Measurements from ENCODE around the gene ERC2.

Gene ERC2

GRCh38 chr3:55801068-55801467, 667.2 kb downstream of the ERC2 start:
- TF ChIP-seq CTCF (IDR thresholded peaks at IDR 0.05; ENCODE audit: low read depth, low read length, missing control alignments), result no peak
- no peak for DNase-seq (ENCODE audit: low read depth)
- in situ Hi-C loops (cut with HindIII; ENCODE audit: low sequenced_read_pairs), result no loop called here

GRCh38 chr3:55797775-55798174, 670.5 kb downstream of the ERC2 start:
- TF ChIP-seq CTCF (IDR thresholded peaks at IDR 0.05; ENCODE audit: low read depth, low read length, missing control alignments), result no peak
- in situ Hi-C loops (cut with HindIII; ENCODE audit: low sequenced_read_pairs), result no loop called here
- DNase-seq (ENCODE audit: low read depth), result no peak
- H3K4me3 ChIP-seq (ENCODE audit: low read depth, low read length), result no peak overlapping the region

More at GRCh38 chr3:55801068-55801467, 667.2 kb downstream of the ERC2 start:
- no peak overlapping the region for H3K4me3 ChIP-seq (ENCODE audit: low read depth, low read length)

GRCh38 chr3:55797084-55797483, 671.2 kb downstream of the ERC2 start:
- in situ Hi-C loops (cut with HindIII; ENCODE audit: low sequenced_read_pairs), result no loop called here
- no peak for DNase-seq (ENCODE audit: low read depth)
- H3K4me3 ChIP-seq (ENCODE audit: low read depth, low read length), result no peak overlapping the region
- TF ChIP-seq CTCF (IDR thresholded peaks at IDR 0.05; ENCODE audit: low read depth, low read length, missing control alignments), result no peak

- H3K4me3 ChIP-seq (ENCODE audit: low read depth, low read length), result no peak overlapping the region
- no peak for TF ChIP-seq CTCF (IDR thresholded peaks at IDR 0.05; ENCODE audit: low read depth, low read length, missing control alignments)
- in situ Hi-C loops (cut with HindIII; ENCODE audit: low sequenced_read_pairs), result no loop called here
- no peak for DNase-seq (ENCODE audit: low read depth)
Measured at GRCh38 chr3:55796533-55796932, 671.7 kb downstream of the ERC2 start.

- DNase-seq (ENCODE audit: low read depth), result no peak
- no peak for TF ChIP-seq CTCF (IDR thresholded peaks at IDR 0.05; ENCODE audit: low read depth, low read length, missing control alignments)
- H3K4me3 ChIP-seq (ENCODE audit: low read depth, low read length), result no peak overlapping the region
- in situ Hi-C loops (cut with HindIII; ENCODE audit: low sequenced_read_pairs), result no loop called here
Measured at GRCh38 chr3:55795746-55796145, 672.5 kb downstream of the ERC2 start.

- no peak overlapping the region for H3K4me3 ChIP-seq (ENCODE audit: low read depth, low read length)
- DNase-seq (ENCODE audit: low read depth), result no peak
- in situ Hi-C loops (cut with HindIII; ENCODE audit: low sequenced_read_pairs), result no loop called here
- TF ChIP-seq CTCF (IDR thresholded peaks at IDR 0.05; ENCODE audit: low read depth, low read length, missing control alignments), result no peak
Measured at GRCh38 chr3:55795296-55795695, 673.0 kb downstream of the ERC2 start.

- in situ Hi-C loops (cut with HindIII; ENCODE audit: low sequenced_read_pairs), result no loop called here
- DNase-seq (ENCODE audit: low read depth), result no peak
- no peak for TF ChIP-seq CTCF (IDR thresholded peaks at IDR 0.05; ENCODE audit: low read depth, low read length, missing control alignments)
Measured at GRCh38 chr3:55792742-55793141, 675.5 kb downstream of the ERC2 start.

More at GRCh38 chr3:55792742-55793141, 675.5 kb downstream of the ERC2 start:
- H3K4me3 ChIP-seq (ENCODE audit: low read depth, low read length), result no peak overlapping the region

All from astrocyte of the cerebellum (primary cell).